ENCODE measurements around the gene PARD3B.

DNA sequence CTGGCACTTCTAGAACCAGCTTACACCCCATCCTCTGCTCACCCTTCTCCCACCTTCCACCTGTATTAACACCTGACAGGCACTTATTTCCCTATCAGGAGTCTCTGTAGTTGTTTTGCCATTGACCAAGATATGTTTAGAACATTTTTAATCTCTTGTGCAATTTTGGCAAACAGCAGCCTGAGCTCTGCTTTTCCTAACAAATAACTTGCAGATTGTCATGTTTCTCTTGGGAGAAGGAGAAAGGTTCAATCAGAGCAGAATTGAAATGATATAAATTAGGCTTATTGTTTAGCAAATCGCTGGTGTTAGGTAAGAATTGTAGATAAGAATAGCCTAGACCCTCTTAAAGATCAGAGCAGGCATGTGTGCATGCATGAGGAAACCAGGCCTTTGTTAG, 225.5 kb downstream of the PARD3B start:
- TF ChIP-seq, protein P1, sequence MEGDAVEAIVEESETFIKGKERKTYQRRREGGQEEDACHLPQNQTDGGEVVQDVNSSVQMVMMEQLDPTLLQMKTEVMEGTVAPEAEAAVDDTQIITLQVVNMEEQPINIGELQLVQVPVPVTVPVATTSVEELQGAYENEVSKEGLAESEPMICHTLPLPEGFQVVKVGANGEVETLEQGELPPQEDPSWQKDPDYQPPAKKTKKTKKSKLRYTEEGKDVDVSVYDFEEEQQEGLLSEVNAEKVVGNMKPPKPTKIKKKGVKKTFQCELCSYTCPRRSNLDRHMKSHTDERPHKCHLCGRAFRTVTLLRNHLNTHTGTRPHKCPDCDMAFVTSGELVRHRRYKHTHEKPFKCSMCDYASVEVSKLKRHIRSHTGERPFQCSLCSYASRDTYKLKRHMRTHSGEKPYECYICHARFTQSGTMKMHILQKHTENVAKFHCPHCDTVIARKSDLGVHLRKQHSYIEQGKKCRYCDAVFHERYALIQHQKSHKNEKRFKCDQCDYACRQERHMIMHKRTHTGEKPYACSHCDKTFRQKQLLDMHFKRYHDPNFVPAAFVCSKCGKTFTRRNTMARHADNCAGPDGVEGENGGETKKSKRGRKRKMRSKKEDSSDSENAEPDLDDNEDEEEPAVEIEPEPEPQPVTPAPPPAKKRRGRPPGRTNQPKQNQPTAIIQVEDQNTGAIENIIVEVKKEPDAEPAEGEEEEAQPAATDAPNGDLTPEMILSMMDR (conservative IDR thresholded peaks at IDR 0.05; ENCODE audit: low read depth, low read length) = no peak
- no peak for TF ChIP-seq MAFK (IDR thresholded peaks at IDR 0.05; ENCODE audit: low read depth, low read length)
- no peak for TF ChIP-seq SMC3 (IDR thresholded peaks at IDR 0.05; ENCODE audit: low read depth, low read length)
- TF ChIP-seq POLR2A (IDR thresholded peaks at IDR 0.05; ENCODE audit: low read depth, low read length) = no peak
- TF ChIP-seq FOS (IDR thresholded peaks at IDR 0.05; ENCODE audit: low read depth, low read length) = no peak
- no peak for TF ChIP-seq CEBPB (IDR thresholded peaks at IDR 0.05; ENCODE audit: low read depth, low read length)
- TF ChIP-seq RAD21 (IDR thresholded peaks at IDR 0.05; ENCODE audit: low read length) = no peak
